ENCODE data around the gene SPEF2. TPM values are rescaled to one million over a fixed set of nuclear protein-coding genes. Genes with fewer than 3 reads are reported as not detected.

SPEF2 gene
- polyA plus RNA-seq, 6 donors from 2014 or later = 0.61 to 2.1 (median 1.5) TPM; not detected in 1

GRCh38 chr5:35783551-35783950 is 165.9 kb downstream of the SPEF2 start:
- ATAC-seq (ENCODE audit: low read depth in 2 of 2) = no peak
- H3K4me1 Mint-ChIP-seq = no peaks in the 10 kb centered on the region

GRCh38 chr5:35785601-35786085 is 168.0 kb downstream of the SPEF2 start:
- DNase-seq (no peak), ATAC-seq (ENCODE audit: low read depth in 2 of 2) (no peak)
- no peaks in the 10 kb centered on the region for H3K27me3 Mint-ChIP-seq
- no peaks in the 10 kb centered on the region for H3K9me3 Mint-ChIP-seq
- H3K36me3 Mint-ChIP-seq = no peaks in the 10 kb centered on the region
- H3K4me1 Mint-ChIP-seq = no peaks in the 10 kb centered on the region
- no peak overlapping the region for H3K4me3 Mint-ChIP-seq
- peak overlapping the region in 1 of 6 donors; percentile 7 for H3K27ac Mint-ChIP-seq

More at GRCh38 chr5:35783551-35783950, 165.9 kb downstream of the SPEF2 start:
- H3K4me3 Mint-ChIP-seq = no peak overlapping the region
- no peaks in the 10 kb centered on the region for H3K9me3 Mint-ChIP-seq
- DNase-seq = no peak
- H3K27ac Mint-ChIP-seq = no peak overlapping the region
- no peaks in the 10 kb centered on the region for H3K36me3 Mint-ChIP-seq
- no peaks in the 10 kb centered on the region for H3K27me3 Mint-ChIP-seq

- DNase-seq (no peak), ATAC-seq (ENCODE audit: low read depth in 2 of 2) (no peak)
- Mint-ChIP-seq H3K36me3 (no peaks in the 10 kb centered on the region), H3K27me3 (no peaks in the 10 kb centered on the region), H3K4me3 (no peak overlapping the region), H3K27ac (no peak overlapping the region), H3K9me3 (no peaks in the 10 kb centered on the region), H3K4me1 (no peaks in the 10 kb centered on the region)
These were observed 171.1 kb downstream of the SPEF2 start for GRCh38 chr5:35788724-35789123.

- Mint-ChIP-seq H3K36me3 (no peaks in the 10 kb centered on the region), H3K9me3 (no peaks in the 10 kb centered on the region), H3K27ac (no peak overlapping the region), H3K4me1 (no peaks in the 10 kb centered on the region), H3K4me3 (no peak overlapping the region), H3K27me3 (no peaks in the 10 kb centered on the region)
- DNase-seq = no peak
- no peak for ATAC-seq (ENCODE audit: low read depth in 2 of 2)
These were observed 172.2 kb downstream of the SPEF2 start for GRCh38 chr5:35789732-35790456.

GRCh38 chr5:35790457-35790822 is 172.8 kb downstream of the SPEF2 start:
- H3K27ac Mint-ChIP-seq = no peak overlapping the region
- no peaks in the 10 kb centered on the region for H3K27me3 Mint-ChIP-seq
- DNase-seq (no peak), ATAC-seq (ENCODE audit: low read depth in 2 of 2) (no peak)
- no peak overlapping the region for H3K4me3 Mint-ChIP-seq
- H3K9me3 Mint-ChIP-seq = no peaks in the 10 kb centered on the region
- no peaks in the 10 kb centered on the region for H3K4me1 Mint-ChIP-seq
- H3K36me3 Mint-ChIP-seq = no peaks in the 10 kb centered on the region

- no peak for ATAC-seq (ENCODE audit: low read depth in 2 of 2)
- no peaks in the 10 kb centered on the region for H3K36me3 Mint-ChIP-seq
- no peaks in the 10 kb centered on the region for H3K27me3 Mint-ChIP-seq
- H3K9me3 Mint-ChIP-seq = no peaks in the 10 kb centered on the region
- H3K4me3 Mint-ChIP-seq = no peak overlapping the region
- H3K27ac Mint-ChIP-seq = no peak overlapping the region
- no peak for DNase-seq
- peaks cover 6 to 7% (median 7%) of the 10 kb centered on the region in 3 donors for H3K4me1 Mint-ChIP-seq
These were observed 176.6 kb downstream of the SPEF2 start for GRCh38 chr5:35794328-35794619.

GRCh38 chr5:35794684-35795375 is 177.2 kb downstream of the SPEF2 start:
- Mint-ChIP-seq H3K36me3 (no peaks in the 10 kb centered on the region), H3K27ac (no peak overlapping the region), H3K4me3 (no peak overlapping the region), H3K27me3 (no peaks in the 10 kb centered on the region), H3K4me1 (peaks cover 6 to 7% (median 7%) of the 10 kb centered on the region in 3 donors), H3K9me3 (no peaks in the 10 kb centered on the region)
- DNase-seq = no peak
- ATAC-seq (ENCODE audit: low read depth in 2 of 2) = no peak

- Mint-ChIP-seq H3K27ac (peak overlapping the region in 1 of 6 donors; percentile 9), H3K4me1 (peaks cover 7 to 10% (median 7%) of the 10 kb centered on the region in 3 donors), H3K27me3 (no peaks in the 10 kb centered on the region), H3K9me3 (no peaks in the 10 kb centered on the region), H3K36me3 (no peaks in the 10 kb centered on the region), H3K4me3 (no peak overlapping the region)
- DNase-seq (no peak), ATAC-seq (ENCODE audit: low read depth in 2 of 2) (no peak)
These were observed 181.5 kb downstream of the SPEF2 start for GRCh38 chr5:35799181-35799580.

GRCh38 chr5:35799753-35800152 is 182.1 kb downstream of the SPEF2 start:
- no peak overlapping the region for H3K4me3 Mint-ChIP-seq
- H3K27ac Mint-ChIP-seq = no peak overlapping the region
- no peaks in the 10 kb centered on the region for H3K36me3 Mint-ChIP-seq
- no peaks in the 10 kb centered on the region for H3K27me3 Mint-ChIP-seq
- ATAC-seq (ENCODE audit: low read depth in 2 of 2) (no peak), DNase-seq (no peak)
- H3K9me3 Mint-ChIP-seq = no peaks in the 10 kb centered on the region
- peaks cover 7 to 10% (median 7%) of the 10 kb centered on the region in 3 donors for H3K4me1 Mint-ChIP-seq

- ATAC-seq (ENCODE audit: low read depth in 2 of 2) (no peak), DNase-seq (no peak)
- peaks cover 0 to 5% (median 0%) of the 10 kb centered on the region in 3 donors for H3K4me1 Mint-ChIP-seq
- H3K9me3 Mint-ChIP-seq = no peaks in the 10 kb centered on the region
- H3K36me3 Mint-ChIP-seq = no peaks in the 10 kb centered on the region
- H3K27me3 Mint-ChIP-seq = no peaks in the 10 kb centered on the region
- no peak overlapping the region for H3K4me3 Mint-ChIP-seq
- H3K27ac Mint-ChIP-seq = no peak overlapping the region
These were observed 185.6 kb downstream of the SPEF2 start for GRCh38 chr5:35803191-35803651.

GRCh38 chr5:35804201-35804653 is 186.6 kb downstream of the SPEF2 start:
- Mint-ChIP-seq H3K27me3 (no peaks in the 10 kb centered on the region), H3K27ac (peak overlapping the region in 1 of 6 donors; percentile 28), H3K9me3 (no peaks in the 10 kb centered on the region), H3K4me3 (no peak overlapping the region), H3K4me1 (peaks cover 0 to 5% (median 0%) of the 10 kb centered on the region in 3 donors), H3K36me3 (no peaks in the 10 kb centered on the region)
- DNase-seq (no peak), ATAC-seq (ENCODE audit: low read depth in 2 of 2) (no peak)

- DNase-seq (no peak), ATAC-seq (ENCODE audit: low read depth in 2 of 2) (no peak)
- H3K27ac Mint-ChIP-seq = no peak overlapping the region
- no peak overlapping the region for H3K4me3 Mint-ChIP-seq
- peaks cover 0 to 5% (median 0%) of the 10 kb centered on the region in 3 donors for H3K4me1 Mint-ChIP-seq
- H3K9me3 Mint-ChIP-seq = no peaks in the 10 kb centered on the region
- H3K36me3 Mint-ChIP-seq = no peaks in the 10 kb centered on the region
- no peaks in the 10 kb centered on the region for H3K27me3 Mint-ChIP-seq
These were observed 187.2 kb downstream of the SPEF2 start for GRCh38 chr5:35804841-35805240.

- H3K36me3 Mint-ChIP-seq = no peaks in the 10 kb centered on the region
- no peaks in the 10 kb centered on the region for H3K27me3 Mint-ChIP-seq
- no peaks in the 10 kb centered on the region for H3K9me3 Mint-ChIP-seq
- DNase-seq (no peak), ATAC-seq (ENCODE audit: low read depth in 2 of 2) (no peak)
- H3K27ac Mint-ChIP-seq = peak overlapping the region in 1 of 6 donors; percentile 8
- H3K4me1 Mint-ChIP-seq = no peaks in the 10 kb centered on the region
- no peak overlapping the region for H3K4me3 Mint-ChIP-seq
These were observed 192.9 kb downstream of the SPEF2 start for GRCh38 chr5:35810601-35811000.

- no peak for ATAC-seq (ENCODE audit: low read depth in 2 of 2)
- Mint-ChIP-seq H3K27ac (no peak overlapping the region), H3K36me3 (no peaks in the 10 kb centered on the region)
These were observed 193.6 kb downstream of the SPEF2 start for GRCh38 chr5:35811108-35811741.

More at GRCh38 chr5:35811108-35811741, 193.6 kb downstream of the SPEF2 start:
- DNase-seq = no peak
- Mint-ChIP-seq H3K4me3 (no peak overlapping the region), H3K9me3 (no peaks in the 10 kb centered on the region), H3K27me3 (no peaks in the 10 kb centered on the region), H3K4me1 (no peaks in the 10 kb centered on the region)
